Chondrocyte (in vitro differentiated cells): Measurements from ENCODE around the gene LAP3. TPM values are rescaled to one million over a fixed set of nuclear protein-coding genes. Genes with fewer than 3 reads are reported as not detected.
"Not testable (repeated sequence)": the region's sequence is repeated elsewhere in the genome, so short reads cannot be mapped to it uniquely, and the experiment has no call there.

Source experiments
- DNase-seq: peaks from one replicate; pipeline ENCODE4 v3.0.0; 2021; ENCODE audit warnings: mixed read lengths, low spot score
- H3K27ac Mint-ChIP-seq: one replicate; pipeline ENCODE4 v1.8.0; 2021; ENCODE audit warnings: mild to moderate bottlenecking, moderate library complexity, mixed read lengths; ENCODE audit not compliant: unreplicated experiment
- H3K27me3 Mint-ChIP-seq: 2 replicates; pipeline ENCODE4 v1.8.0; 2021; ENCODE audit warnings: low read depth, mixed read lengths
- H3K36me3 Mint-ChIP-seq: 2 replicates; pipeline ENCODE4 v1.8.0; 2021; ENCODE audit warnings: low read depth, mixed read lengths
- H3K4me1 Mint-ChIP-seq: 2 replicates; pipeline ENCODE4 v1.8.0; 2021; ENCODE audit warnings: low read depth, mild to moderate bottlenecking, mixed read lengths
- H3K4me3 Mint-ChIP-seq: one replicate; pipeline ENCODE4 v1.8.0; 2021; ENCODE audit warnings: mild to moderate bottlenecking, moderate library complexity, mixed read lengths; ENCODE audit not compliant: unreplicated experiment
- H3K9me3 Mint-ChIP-seq: 2 replicates; pipeline ENCODE4 v1.8.0; 2021; ENCODE audit warnings: low read depth, mixed read lengths
- CTCF ChIP-seq: fragments of 200-600 bp; sonication (generic); IDR thresholded peaks from 2 replicates; pipeline ENCODE4 v1.5.0; 2021; ENCODE audit warnings: antibody characterized with exemption, mild to moderate bottlenecking, moderate library complexity
- total RNA-seq: library from RNA; stranded (reverse); gene quantifications from 3 replicates; pipeline ENCODE4 v1.2.1, GENCODE V29; 2021

The LAP3 gene
- total RNA-seq, 1 donor from 2014 or later: 38.5 TPM

GRCh38 chr4:17535906-17536305 is 41.1 kb upstream of the LAP3 start:
- TF ChIP-seq CTCF: no peak
- Mint-ChIP-seq H3K27ac (no peak overlapping the region), H3K9me3 (no peaks in the 10 kb centered on the region), H3K27me3 (peaks cover 5% of the 10 kb centered on the region), H3K4me1 (peaks cover 3% of the 10 kb centered on the region), H3K4me3 (no peak overlapping the region), H3K36me3 (no peaks in the 10 kb centered on the region)
- DNase-seq: no peak

- not testable (repeated sequence) for H3K27me3 Mint-ChIP-seq, H3K36me3 Mint-ChIP-seq, DNase-seq, H3K27ac Mint-ChIP-seq, H3K4me1 Mint-ChIP-seq, H3K4me3 Mint-ChIP-seq, H3K9me3 Mint-ChIP-seq
These were observed 39.9 kb upstream of the LAP3 start for GRCh38 chr4:17537060-17537459.

- peaks cover 6% of the 10 kb centered on the region for H3K4me1 Mint-ChIP-seq
- no peak overlapping the region for H3K4me3 Mint-ChIP-seq
- H3K9me3 Mint-ChIP-seq: no peaks in the 10 kb centered on the region
- H3K27me3 Mint-ChIP-seq: peaks cover 10% of the 10 kb centered on the region
- H3K36me3 Mint-ChIP-seq: no peaks in the 10 kb centered on the region
- no peak for DNase-seq
- H3K27ac Mint-ChIP-seq: no peak overlapping the region
- TF ChIP-seq CTCF: no peak
These were observed 32.8 kb upstream of the LAP3 start for GRCh38 chr4:17544205-17544604.

- no peak for DNase-seq
- peaks cover 10% of the 10 kb centered on the region for H3K27me3 Mint-ChIP-seq
- TF ChIP-seq CTCF: no peak
- no peak overlapping the region for H3K27ac Mint-ChIP-seq
- no peaks in the 10 kb centered on the region for H3K9me3 Mint-ChIP-seq
- peaks cover 9% of the 10 kb centered on the region for H3K4me1 Mint-ChIP-seq
- H3K36me3 Mint-ChIP-seq: no peaks in the 10 kb centered on the region
- no peak overlapping the region for H3K4me3 Mint-ChIP-seq
These were observed 32.2 kb upstream of the LAP3 start for GRCh38 chr4:17544831-17545234.

GRCh38 chr4:17545374-17546140 is 31.4 kb upstream of the LAP3 start:
- H3K27ac Mint-ChIP-seq: no peak overlapping the region
- no peak overlapping the region for H3K4me3 Mint-ChIP-seq
- no peak for DNase-seq
- H3K36me3 Mint-ChIP-seq: no peaks in the 10 kb centered on the region
- H3K9me3 Mint-ChIP-seq: no peaks in the 10 kb centered on the region
- H3K4me1 Mint-ChIP-seq: peaks cover 9% of the 10 kb centered on the region
- H3K27me3 Mint-ChIP-seq: peaks cover 6% of the 10 kb centered on the region
- no peak for TF ChIP-seq CTCF

GRCh38 chr4:17546222-17546621 is 30.8 kb upstream of the LAP3 start:
- Mint-ChIP-seq H3K4me1 (peaks cover 9% of the 10 kb centered on the region), H3K27me3 (peaks cover 6% of the 10 kb centered on the region), H3K9me3 (no peaks in the 10 kb centered on the region), H3K4me3 (no peak overlapping the region), H3K27ac (no peak overlapping the region), H3K36me3 (no peaks in the 10 kb centered on the region)
- DNase-seq: no peak
- TF ChIP-seq CTCF: no peak
